Measurements from ENCODE around the gene PI16. TPM values are rescaled to one million over a fixed set of nuclear protein-coding genes. Genes with fewer than 3 reads are reported as not detected.

The PI16 gene
- polyA plus RNA-seq, 4 donors: 0.61 to 68.9 (median 6.3) TPM

DNA sequence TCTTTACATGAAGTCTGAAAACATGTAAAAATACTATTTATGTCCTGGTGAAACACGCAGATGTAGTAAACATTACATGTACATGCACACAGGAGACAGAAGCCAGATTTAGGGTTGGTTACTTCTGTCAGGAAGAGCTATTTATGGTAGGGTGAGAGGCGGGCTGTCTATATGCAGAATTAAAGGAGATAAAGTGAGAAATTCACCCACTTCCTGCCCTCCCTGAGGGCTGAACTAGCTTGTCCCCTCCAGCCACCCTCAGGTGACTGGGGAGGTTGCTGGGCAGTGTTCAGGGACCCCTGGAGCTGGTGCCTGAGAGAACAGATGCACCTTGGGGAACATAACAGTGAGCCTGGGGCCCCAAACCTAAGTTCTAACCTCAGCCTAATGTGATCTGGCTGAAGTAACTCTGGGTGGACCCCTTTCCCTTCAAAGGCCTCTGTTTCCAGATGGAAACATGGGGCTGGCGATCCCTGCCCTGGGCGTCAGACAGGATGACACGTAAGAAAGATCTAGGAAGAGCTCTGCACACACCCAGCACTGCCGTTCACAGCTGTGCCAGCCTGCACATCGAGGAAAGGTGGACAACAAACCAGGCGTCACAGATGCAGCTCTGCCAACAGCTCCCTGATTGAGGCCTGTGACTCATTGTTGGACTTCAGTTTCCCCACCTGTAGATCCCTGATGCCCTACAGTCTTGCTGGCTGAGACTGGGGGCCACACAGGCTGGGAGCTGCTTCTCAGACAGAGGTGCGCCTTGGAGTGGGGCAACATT lies 1.3 kb downstream of the PI16 start:
- no peak for DNase-seq (ENCODE audit: low read depth in 4 of 4, low spot score in 3 of 4)

GRCh38 chr6:36956446-36956820 lies 1.9 kb downstream of the PI16 start:
- no peak for DNase-seq (ENCODE audit: low read depth in 4 of 4, low spot score in 3 of 4)

DNA sequence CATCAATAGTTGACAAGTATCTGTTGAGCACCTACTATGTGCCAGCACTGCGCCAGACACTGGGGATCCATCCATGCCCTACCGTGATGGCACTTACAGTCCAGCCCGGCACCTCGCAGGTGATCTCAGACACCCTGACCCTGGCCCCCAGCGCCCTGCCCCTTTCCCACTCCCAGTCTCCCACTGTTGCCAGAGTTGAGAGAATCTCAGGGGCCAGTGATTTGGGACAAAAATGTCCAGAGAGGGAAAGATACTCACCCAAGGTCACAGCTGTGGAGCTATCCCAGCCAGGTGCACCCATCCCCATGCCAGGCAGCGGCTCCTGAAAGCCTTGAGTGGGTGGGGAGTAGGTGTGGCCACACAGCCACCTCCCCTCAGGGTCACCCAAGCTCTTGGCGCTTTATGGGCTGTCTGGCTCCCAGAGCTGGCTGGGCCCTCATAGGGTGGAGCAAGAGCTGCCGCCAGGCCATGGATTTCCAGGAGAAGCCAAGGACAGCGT lies 3.3 kb downstream of the PI16 start:
- no peak for DNase-seq (ENCODE audit: low read depth in 4 of 4, low spot score in 3 of 4)

DNA sequence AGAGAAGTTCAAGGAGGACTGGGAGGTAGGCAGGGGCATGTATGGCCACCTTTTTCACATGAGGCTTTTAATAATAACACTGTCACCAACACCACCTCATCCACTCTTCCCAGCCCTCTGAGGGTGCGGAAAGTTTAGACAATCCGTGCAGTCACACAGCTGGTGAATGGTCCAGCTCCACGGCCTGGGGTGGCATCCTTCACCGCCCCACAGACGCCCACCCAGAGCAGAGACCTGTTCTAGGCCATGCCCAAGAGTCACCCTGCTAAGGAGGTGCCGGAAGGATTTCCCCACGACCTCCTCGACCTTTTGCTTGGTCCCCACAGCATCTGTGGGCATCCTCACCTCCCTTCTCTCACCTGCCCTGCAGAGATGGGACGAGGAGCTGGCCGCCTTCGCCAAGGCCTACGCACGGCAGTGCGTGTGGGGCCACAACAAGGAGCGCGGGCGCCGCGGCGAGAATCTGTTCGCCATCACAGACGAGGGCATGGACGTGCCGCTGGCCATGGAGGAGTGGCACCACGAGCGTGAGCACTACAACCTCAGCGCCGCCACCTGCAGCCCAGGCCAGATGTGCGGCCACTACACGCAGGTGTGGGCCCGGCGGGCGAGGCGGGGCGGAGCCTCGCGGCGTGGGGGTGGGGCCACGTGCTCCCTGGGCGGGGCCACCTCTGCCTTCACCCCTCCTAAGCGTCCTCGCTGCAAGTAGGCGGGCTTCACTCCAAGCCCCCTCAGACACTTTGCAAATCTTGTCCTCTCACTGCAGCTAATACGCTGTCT lies 4.4 kb downstream of the PI16 start:
- no peak for DNase-seq (ENCODE audit: low read depth in 4 of 4, low spot score in 3 of 4)

GRCh38 chr6:36959555-36960250 lies 5.2 kb downstream of the PI16 start:
- no peak for DNase-seq (ENCODE audit: low read depth in 4 of 4, low spot score in 3 of 4)

- no peak for DNase-seq (ENCODE audit: low read depth in 4 of 4, low spot score in 3 of 4)
Measured at GRCh38 chr6:36961441-36962435, 7.2 kb downstream of the PI16 start.

DNA sequence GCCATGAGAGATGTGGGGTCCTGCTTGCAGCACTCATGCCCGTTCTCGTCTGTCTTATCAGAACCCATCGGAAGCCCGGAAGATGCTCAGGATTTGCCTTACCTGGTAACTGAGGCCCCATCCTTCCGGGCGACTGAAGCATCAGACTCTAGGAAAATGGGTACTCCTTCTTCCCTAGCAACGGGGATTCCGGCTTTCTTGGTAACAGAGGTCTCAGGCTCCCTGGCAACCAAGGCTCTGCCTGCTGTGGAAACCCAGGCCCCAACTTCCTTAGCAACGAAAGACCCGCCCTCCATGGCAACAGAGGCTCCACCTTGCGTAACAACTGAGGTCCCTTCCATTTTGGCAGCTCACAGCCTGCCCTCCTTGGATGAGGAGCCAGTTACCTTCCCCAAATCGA lies 8.3 kb downstream of the PI16 start:
- no peak for DNase-seq (ENCODE audit: low read depth in 4 of 4, low spot score in 3 of 4)

DNA sequence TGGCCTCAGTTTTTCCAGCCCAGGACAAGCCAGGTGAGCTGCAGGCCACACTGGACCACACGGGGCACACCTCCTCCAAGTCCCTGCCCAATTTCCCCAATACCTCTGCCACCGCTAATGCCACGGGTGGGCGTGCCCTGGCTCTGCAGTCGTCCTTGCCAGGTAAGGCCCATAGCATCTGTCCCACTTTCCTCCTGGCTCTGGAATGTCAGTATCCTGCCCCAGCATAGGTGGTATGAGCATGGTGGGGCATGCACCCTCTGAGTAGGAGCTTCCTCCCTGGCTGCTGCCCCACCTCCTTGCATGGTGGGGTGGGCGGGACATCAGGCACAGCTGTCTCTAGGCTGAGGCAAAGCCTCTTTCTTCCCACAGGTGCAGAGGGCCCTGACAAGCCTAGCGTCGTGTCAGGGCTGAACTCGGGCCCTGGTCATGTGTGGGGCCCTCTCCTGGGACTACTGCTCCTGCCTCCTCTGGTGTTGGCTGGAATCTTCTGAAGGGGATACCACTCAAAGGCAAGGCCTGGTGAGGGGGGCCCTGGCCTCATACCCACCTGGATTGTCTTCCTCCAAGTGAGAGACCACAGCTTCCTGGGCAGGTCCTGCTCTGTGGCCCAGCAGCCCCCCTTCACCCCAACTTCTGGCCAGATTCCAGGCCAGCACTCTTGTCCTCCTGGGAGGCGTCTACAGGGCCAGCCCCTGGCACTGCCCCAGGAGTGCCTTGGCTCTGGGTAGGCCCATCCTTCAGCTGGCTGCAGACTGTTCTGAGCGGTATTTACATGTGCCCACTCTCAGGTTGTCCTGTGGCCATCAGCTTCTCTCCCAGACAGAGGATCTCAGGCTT lies 9.1 kb downstream of the PI16 start:
- no peak for DNase-seq (ENCODE audit: low read depth in 4 of 4, low spot score in 3 of 4)

DNA sequence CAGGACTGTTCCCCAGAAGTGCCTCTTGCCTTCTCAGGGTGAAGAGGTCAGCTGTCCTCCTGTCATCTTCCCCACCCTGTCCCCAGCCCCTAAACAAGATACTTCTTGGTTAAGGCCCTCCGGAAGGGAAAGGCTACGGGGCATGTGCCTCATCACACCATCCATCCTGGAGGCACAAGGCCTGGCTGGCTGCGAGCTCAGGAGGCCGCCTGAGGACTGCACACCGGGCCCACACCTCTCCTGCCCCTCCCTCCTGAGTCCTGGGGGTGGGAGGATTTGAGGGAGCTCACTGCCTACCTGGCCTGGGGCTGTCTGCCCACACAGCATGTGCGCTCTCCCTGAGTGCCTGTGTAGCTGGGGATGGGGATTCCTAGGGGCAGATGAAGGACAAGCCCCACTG lies 9.8 kb downstream of the PI16 start:
- DNase-seq (ENCODE audit: low read depth in 4 of 4, low spot score in 3 of 4): no peak

DNA sequence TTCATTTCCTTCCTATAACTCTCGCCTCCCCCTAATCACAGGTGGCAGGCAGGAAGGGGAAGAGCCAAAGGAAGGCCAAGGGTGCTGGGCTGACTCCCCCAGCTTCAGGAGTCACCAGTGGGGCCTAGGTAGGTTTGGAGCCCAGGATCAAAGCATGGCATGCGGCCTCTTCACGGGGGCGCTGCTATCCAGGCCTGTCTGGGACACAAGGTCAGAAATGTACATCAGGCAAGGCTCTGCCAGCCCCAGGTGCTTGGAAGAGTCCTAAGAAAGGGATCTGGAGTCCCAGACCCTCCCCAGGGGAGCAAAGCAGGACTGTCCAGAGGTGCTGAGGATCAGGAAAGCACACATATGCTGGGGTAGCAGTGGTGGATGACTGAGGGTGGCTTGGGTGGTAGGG lies 10.4 kb downstream of the PI16 start:
- DNase-seq (ENCODE audit: low read depth in 4 of 4, low spot score in 3 of 4): no peak

- no peak for DNase-seq (ENCODE audit: low read depth in 4 of 4, low spot score in 3 of 4)
Measured at GRCh38 chr6:36967301-36967700, 12.8 kb downstream of the PI16 start.

GRCh38 chr6:36967757-36968156 lies 13.2 kb downstream of the PI16 start:
- DNase-seq (ENCODE audit: low read depth in 4 of 4, low spot score in 3 of 4): no peak

GRCh38 chr6:36968266-36968977 lies 13.9 kb downstream of the PI16 start:
- DNase-seq (ENCODE audit: low read depth in 4 of 4, low spot score in 3 of 4): no peak

- DNase-seq (ENCODE audit: low read depth in 4 of 4, low spot score in 3 of 4): no peak
Measured at GRCh38 chr6:36969240-36969691, 14.7 kb downstream of the PI16 start.

DNA sequence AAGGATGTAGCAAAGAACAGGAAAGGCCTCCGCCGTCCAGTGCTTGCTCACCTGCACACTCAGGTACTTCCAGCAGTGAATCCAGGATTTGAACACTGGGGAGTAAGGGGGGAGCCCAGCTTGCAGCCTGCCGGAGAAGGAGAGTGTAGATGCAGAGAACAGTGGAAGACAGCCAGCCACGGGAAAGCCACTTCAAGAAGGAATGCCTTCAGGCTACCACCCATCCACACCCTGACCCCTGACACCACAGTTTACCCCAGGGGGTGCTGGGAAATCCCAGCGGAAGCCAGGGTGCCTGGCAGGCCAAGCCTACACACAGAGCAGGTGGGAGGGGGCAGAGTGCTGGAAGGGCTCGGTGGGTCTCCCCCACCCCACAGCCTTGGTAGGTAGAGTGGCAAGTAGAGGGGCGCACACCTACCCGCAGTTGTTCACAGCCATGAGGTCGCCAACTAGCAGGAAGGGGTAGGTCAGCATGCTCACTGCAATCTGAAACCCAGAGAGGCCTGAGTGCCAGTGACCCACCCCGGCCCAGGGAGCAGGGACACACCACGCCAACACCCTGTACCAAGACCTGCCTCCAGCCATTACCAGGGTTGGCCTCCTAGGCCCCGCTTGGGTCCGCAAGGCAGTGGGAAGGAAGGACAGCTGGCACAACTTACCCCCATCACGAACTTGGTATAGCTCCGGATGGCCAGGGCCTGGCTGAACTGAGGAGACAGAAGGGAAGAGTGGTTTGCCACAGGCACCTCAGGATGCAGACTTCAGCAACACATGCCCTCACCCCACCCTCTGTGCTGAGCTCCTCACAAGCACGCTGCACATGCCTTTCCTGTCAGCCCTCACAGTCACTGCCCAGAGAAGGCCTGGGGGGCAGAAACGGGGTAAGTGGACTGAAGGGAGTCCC lies 15.7 kb downstream of the PI16 start:
- no peak for DNase-seq (ENCODE audit: low read depth in 4 of 4, low spot score in 3 of 4)

DNA sequence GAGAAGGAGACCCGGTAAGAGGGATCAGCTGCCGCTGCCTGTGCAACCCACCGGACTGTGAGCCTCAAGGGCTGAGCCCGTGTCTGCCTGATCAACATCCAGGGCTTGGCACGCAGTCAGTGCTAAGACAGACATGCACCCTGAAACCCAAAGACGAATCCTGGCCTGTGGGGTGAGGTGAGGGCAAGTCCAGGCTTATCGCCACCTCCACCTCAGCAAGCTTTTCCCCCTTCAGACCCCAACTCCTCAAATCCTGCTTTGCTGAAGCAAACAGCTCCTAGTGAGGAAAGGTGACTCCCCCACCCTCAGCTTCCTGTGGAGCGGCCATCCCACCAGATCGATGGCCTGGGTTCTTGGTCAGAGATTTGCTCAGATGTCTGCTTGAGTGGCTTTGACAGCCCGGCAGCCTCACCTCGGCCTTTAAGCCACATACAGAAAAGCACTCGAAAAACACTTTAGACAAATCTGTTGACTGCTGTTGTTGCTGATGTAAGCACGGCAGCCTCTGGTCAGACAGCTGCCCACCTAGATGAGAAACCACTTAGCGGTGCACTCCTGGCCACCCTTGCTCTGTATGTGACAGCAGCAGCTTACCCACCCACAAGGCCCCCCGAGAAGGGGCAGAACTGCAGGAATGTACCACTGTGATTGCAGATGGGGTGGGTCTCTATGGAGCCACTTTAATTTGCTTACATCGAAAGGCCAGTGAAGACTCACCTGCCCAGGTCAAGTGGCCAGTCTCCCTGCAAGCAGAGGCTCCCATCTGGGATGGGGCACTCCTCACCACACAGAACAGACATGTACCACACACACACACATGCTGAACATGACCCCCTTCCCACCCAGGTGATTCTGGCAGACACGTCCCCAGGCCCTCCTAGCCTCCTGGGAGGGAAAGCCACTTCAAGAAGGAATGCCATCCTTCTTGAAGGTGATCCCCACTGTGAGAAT lies 16.6 kb downstream of the PI16 start:
- DNase-seq (ENCODE audit: low read depth in 4 of 4, low spot score in 3 of 4): no peak
